Inflammatory macrophage (primary cell): ENCODE data around the gene CDC45.
A peak's percentile ranks its signal among the peaks of the same experiment; 100 is the strongest.

ENCODE experiments used
- DNase-seq, 2 donors: peaks; one replicate each; pipeline ENCODE4 v3.0.0-alpha.2; 2020 to 2022

The CDC45 gene

GRCh38 chr22:19448076-19448607, 31.6 kb upstream of the CDC45 start:
- peak; percentile 12 to 21 for DNase-seq

DNA sequence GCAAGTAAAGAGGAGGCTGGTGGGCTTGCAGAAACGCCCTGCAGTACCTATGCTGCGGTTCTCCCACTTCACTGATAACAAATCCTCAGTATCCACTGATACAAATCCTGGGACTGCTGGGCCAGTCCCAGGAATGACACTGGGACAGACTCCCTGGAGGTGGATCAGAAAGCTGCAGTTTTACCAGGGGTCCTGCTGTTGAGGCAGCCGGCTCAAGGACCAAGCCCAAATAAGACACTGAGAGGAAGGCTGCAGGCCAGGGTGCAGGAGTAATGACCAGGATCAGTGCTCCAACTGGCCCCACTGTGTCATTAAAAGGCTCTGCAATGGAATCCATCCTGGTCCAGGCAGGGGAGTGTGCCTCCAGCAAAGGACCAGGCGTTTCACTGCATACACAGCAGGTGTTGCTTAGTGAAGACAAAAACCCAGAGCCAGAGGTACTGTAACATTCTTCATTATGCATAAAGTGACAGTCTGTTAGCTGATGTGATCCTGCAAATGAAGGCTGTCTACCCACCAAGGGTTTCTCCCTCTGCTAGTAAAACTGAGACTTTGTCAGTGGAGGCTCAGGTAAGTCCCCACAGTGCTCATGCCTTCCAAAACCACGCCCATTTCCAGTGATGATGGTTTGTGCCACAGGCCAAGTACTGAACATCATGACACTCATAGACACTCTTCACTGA, 30.8 kb upstream of the CDC45 start:
- DNase-seq = no peak

DNA sequence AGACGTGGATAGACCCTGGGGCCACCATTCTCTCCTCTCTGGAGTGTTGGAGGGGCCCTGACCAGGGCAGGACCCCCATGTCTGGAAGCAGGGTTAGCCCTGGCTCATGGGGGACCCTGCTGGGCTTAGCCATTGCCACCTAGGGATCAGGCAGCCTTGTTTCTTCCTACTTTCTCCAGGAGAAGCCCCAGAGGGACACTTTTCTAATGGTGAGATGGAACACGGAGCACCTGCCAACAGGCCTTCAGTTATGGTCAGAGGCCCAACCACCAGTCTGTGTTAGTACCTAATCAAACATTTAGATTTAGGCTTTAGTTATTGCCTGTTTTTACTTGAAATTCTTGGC, 30.3 kb upstream of the CDC45 start:
- DNase-seq = no peak

DNA sequence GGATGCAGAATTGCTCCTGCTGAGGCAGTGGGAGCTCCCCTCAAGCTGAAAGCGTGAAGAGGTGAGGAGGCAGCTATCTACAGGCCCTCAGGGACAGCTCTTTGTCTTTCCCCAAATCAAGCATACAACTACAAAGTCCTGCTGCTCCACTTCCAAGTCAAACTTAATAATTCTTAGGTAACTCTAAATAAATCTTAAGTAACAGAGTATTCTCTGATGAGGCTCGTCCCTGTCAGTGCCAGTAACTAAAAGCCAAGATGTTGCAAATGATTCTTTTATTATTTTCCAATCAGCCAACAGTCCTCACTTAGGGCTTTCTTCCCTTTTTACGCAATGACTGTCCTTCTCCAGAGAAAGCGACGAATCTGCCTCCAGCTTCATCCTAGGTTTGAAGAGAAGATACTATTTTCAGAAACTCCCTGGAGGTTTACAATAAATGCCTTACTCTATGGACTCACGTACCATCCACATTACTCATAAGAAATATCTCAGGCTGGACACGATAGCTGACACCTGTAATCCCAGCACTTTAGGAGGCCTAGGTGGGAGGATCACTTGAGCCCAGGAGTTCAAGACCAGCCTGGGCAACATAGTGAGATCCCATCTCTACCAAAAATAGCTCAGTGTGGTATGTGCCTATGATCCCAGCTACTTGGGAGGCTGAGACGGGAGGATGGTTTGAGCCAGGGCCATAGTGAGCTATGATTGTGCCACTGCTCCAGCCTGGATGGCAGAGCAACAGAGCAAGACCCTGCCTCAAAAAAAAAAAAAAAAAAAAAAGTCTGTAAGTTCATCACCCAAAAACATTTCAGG, 29.2 kb upstream of the CDC45 start:
- no peak for DNase-seq

GRCh38 chr22:19451570-19451969, 28.1 kb upstream of the CDC45 start:
- no peak for DNase-seq

DNA sequence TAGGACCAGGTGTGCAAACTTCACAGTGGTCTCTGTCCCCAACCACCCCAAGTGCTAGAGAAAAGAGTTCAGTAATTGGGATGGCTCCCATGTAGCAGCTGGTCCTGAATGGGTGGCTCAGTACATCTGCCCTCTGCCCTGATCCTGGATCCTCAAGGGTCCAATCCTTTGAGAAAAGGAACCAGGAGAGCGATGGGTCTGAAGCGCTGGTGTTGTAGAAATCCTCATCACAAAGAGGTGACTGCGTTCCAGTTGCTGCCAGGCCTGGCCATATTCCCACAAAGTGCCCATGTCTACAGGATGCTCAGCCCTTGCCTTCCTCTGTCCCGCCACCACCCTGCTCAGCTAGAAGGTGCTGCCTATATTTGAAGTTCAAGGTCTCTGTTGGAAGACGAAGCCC, 26.0 kb upstream of the CDC45 start:
- DNase-seq = no peak

DNA sequence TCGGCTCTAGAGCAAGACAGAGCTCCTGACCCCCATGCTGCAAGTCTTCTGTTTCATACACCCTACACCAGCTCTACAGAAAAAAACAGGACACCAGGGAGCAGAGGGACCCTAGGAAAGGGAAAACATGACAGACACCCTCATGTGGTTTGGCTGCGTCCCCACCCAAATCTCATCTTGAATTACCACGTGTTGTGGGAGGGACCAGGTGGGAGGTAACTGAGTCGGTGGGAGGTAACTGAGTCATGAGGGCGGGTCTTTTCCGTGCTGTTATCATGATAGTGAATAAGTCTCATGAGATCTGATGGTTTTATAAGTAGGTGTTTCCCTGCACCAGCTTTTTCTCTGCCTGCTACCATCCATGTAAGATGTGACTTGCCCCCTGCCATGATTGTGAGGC, 25.6 kb upstream of the CDC45 start:
- DNase-seq = no peak

DNA sequence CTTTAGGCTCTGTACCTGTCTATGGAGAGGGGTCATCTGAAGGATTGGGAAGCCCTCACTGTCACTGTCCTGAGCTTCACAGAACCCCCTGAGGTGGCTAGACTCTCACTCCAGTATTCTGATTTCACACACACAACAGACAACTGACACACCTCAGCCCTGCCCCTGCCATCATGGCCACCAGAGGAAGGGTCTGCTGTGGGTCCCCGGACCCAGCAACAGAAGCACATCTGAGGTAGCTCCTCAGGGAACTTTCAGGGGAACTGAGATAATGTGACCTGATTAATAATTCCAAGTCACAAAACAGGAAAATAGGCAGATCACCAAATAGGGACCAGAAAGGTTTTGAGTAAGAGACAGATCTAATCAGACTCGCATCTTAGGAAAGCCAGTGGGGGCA, 24.7 kb upstream of the CDC45 start:
- no peak for DNase-seq

GRCh38 chr22:19455585-19456370, 23.9 kb upstream of the CDC45 start:
- no peak for DNase-seq

- DNase-seq = no peak
Measured at GRCh38 chr22:19456541-19456940, 23.2 kb upstream of the CDC45 start.

DNA sequence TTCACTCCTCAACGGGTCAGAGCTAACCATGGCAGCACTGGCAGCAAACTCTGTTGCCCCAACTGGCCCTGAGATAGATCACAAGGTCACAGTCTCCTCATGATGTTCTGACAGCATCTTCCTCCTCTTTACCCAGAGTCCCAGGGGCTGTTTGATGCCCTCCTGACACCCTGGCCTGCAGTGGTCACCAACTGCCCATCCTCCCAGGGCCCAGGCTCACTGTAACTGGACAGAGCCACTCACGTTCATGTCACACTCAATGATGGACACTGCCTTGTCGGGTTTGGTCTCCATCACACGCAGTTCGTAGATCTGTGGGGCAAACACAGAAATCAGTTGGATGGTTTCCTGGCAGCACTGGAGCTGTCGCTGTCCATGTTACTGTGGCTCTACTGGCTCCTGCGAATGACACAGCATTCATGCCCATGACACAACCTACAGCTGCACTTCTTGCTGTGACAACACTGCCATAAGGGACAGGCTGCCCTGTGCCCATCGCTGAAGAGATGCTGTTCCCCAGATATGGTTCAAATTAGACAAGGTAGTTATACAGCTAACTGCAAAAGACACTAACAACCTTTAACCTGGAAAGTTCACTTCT, 21.8 kb upstream of the CDC45 start:
- DNase-seq = no peak

DNA sequence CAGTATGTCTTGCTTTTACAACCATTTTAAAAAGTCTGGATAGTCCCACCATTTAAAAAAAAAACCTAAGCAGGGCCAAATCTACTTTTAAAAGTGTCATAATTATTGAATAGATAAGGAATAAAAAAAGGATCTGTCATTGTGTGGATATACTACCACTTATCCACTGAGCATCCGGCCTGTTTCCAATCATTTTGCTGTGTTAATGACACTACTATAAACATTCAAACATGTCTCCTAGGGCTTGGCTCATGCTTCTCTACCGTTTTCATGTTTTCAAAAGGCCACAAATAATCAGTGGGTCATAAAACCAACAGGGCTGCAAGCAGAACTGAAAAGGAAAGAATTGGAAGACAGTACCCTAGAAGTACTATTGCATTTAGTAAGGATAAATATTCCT, 19.7 kb upstream of the CDC45 start:
- DNase-seq = no peak

- no peak for DNase-seq
Measured at GRCh38 chr22:19461506-19461905, 18.2 kb upstream of the CDC45 start.

GRCh38 chr22:19463008-19463407, 16.7 kb upstream of the CDC45 start:
- DNase-seq = no peak

GRCh38 chr22:19463491-19464469, 15.9 kb upstream of the CDC45 start:
- DNase-seq = no peak

GRCh38 chr22:19464546-19464945, 15.2 kb upstream of the CDC45 start:
- DNase-seq = no peak

DNA sequence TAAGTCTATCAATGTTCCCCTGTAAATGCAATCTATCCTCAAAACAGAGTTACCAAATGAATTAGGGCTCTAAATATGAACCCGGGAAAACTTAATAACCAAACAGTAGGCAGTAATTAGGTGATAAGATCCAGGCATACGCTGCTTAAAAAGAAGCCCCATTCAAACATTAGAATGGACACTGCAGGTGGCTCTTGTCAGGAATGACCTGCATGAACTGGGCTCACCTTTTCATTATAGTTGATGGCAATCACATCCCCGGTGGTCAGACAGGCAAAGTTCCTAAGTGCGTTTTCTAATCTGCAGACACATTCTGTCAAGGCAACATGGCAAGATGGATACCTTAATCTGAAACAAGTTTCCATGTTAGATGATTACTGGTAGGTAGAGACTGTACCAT, 14.7 kb upstream of the CDC45 start:
- DNase-seq = no peak

GRCh38 chr22:19466126-19466716, 13.5 kb upstream of the CDC45 start:
- no peak for DNase-seq

DNA sequence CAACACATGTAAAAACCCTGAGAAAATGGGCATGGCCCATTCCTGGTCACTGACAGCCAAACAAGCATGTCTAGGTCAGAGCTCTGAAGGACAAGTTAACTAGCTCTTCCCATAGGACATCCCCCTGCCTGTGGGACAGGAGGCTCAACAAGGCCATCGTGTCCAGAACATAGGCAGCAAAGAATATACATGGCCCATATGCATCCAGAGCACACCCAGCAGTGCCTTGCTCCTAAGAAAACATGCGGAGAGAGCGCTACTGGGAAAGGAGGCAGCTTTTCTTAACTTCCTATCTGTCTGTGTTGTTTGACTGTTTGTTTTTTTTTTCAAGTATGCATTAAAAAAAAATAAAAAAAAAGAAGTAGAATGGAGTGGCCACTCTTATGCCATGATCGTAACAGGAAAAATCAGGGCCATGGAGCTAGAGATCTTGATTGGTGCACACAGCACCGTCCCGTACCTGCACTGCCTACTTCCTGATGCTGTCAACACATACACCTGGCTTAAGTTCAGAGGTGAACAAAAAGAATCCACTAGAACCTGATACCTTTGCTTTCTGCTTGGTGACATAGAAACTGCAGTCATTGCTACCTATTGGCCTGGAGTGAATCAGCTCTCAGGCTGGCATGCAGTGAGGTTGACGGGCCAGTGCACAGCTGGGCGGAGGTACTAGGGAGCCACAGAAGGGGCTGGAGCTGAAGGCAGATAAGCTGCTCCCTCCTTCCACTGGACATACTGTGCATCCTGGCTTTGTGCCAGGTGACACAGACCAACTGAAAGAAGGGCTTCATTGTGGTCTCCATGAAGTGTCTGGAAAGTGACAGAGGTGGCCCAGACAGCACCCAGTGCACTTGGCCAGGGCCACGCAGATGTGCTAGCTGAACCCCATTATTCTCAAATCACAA, 12.6 kb upstream of the CDC45 start:
- DNase-seq = no peak

GRCh38 chr22:19467912-19468311, 11.8 kb upstream of the CDC45 start:
- DNase-seq = no peak
